GM23248 (cell line): Measurements from ENCODE around the gene NCAM2. TPM values are rescaled to one million over a fixed set of nuclear protein-coding genes. Genes with fewer than 3 reads are reported as not detected.
A peak's percentile ranks its signal among the peaks of the same experiment; 100 is the strongest.

Experiments
- DNase-seq: peaks from one replicate; pipeline ENCODE4 v3.0.0-alpha.2; 2015
- H2AFZ ChIP-seq: fragments of 200-600 bp; sonication (generic); 2 replicates; pipeline ENCODE4 v1.6.1; 2016; ENCODE audit warnings: antibody characterized with exemption
- H3F3A ChIP-seq: fragments of 200-600 bp; sonication (generic); 2 replicates; pipeline ENCODE4 v1.6.1; 2016; ENCODE audit warnings: mild to moderate bottlenecking, antibody characterized with exemption, mixed run types; ENCODE audit not compliant: insufficient read depth
- H3K27ac ChIP-seq: fragments of 200-600 bp; sonication (generic); 2 replicates; pipeline ENCODE4 v1.5.1; 2016; ENCODE audit warnings: mild to moderate bottlenecking
- H3K27me3 ChIP-seq: fragments of 200-600 bp; sonication (generic); replicated peaks from 2 replicates; pipeline ENCODE4 v1.6.1; 2016; ENCODE audit warnings: mild to moderate bottlenecking; ENCODE audit not compliant: insufficient read depth
- H3K36me3 ChIP-seq: fragments of 200-600 bp; sonication (generic); 2 replicates; pipeline ENCODE4 v1.6.1; 2016; ENCODE audit warnings: low read depth, mild to moderate bottlenecking
- H3K4me1 ChIP-seq: fragments of 200-600 bp; sonication (generic); 2 replicates; pipeline ENCODE4 v1.6.1; 2016; ENCODE audit warnings: mild to moderate bottlenecking; ENCODE audit not compliant: insufficient read depth
- H3K4me2 ChIP-seq: fragments of 200-600 bp; sonication (generic); one replicate; pipeline ENCODE4 v1.6.1; 2016; ENCODE audit warnings: mild to moderate bottlenecking; ENCODE audit not compliant: unreplicated experiment
- H3K4me3 ChIP-seq: fragments of 200-600 bp; sonication (generic); 2 replicates; pipeline ENCODE4 v1.5.1; 2016; ENCODE audit warnings: mild to moderate bottlenecking
- H3K79me2 ChIP-seq: fragments of 200-600 bp; sonication (generic); 2 replicates; pipeline ENCODE4 v1.6.1; 2016; ENCODE audit warnings: mild to moderate bottlenecking; ENCODE audit not compliant: insufficient read depth
- H3K9ac ChIP-seq: fragments of 200-600 bp; sonication (generic); 2 replicates; pipeline ENCODE4 v1.6.1; 2016; ENCODE audit warnings: mild to moderate bottlenecking
- H3K9me2 ChIP-seq: fragments of 200-600 bp; sonication (generic); 2 replicates; pipeline ENCODE4 v1.6.1; 2016; ENCODE audit warnings: mixed run types, mild to moderate bottlenecking, moderate library complexity; ENCODE audit not compliant: insufficient read depth
- H3K9me3 ChIP-seq: fragments of 200-600 bp; sonication (generic); one replicate; pipeline ENCODE4 v1.6.1; 2017; ENCODE audit warnings: low read depth
- H4K20me1 ChIP-seq: fragments of 200-600 bp; sonication (generic); 2 replicates; pipeline ENCODE4 v1.6.0; 2016; ENCODE audit not compliant: insufficient read depth
- EZH2 ChIP-seq: fragments of 200-600 bp; sonication (generic); IDR thresholded peaks from 2 replicates; pipeline ENCODE4 v1.6.1; 2018; ENCODE audit warnings: antibody characterized with exemption, mild to moderate bottlenecking; ENCODE audit not compliant: insufficient read depth, poor library complexity, severe bottlenecking
- EZH2phosphoT487 ChIP-seq: fragments of 200-600 bp; sonication (generic); IDR thresholded peaks from 2 replicates; pipeline ENCODE4 v1.6.1; 2018; ENCODE audit warnings: antibody characterized with exemption, moderate library complexity, mild to moderate bottlenecking, low read depth; ENCODE audit not compliant: insufficient read depth
- WGBS, 2 experiments: methylation state at CpG; one replicate each; pipeline ENCODE4 v1.1.6; 2015 to 2017; ENCODE audit warnings: low lambda C conversion rate in 2 of 2, low coverage in 1 of 2; ENCODE audit errors: missing lambda C conversion rate in 2 of 2; 5-methylcytosine and 5-hydroxymethylcytosine counted together
- in situ Hi-C: fragments of 300-500 bp; cut with MboI; formaldehyde crosslinking; loops from 2 replicates; pipeline ENCODE4 v1.15.0; 2020
- polyA plus RNA-seq: library from polyadenylated mRNA; unstranded; fragments of >200 nt; fragmentation: Nextera tagmentation; extraction: Ambion mirVana; gene quantifications from 2 replicates; pipeline ENCODE4 v1.2.1, GENCODE V29; 2016
- total RNA-seq: library from RNA; depleted of rRNA; stranded (reverse); fragments of >200 nt; shearing (Covaris generic); gene quantifications from 2 replicates; pipeline ENCODE4 v1.2.3, GENCODE V29; 2014

NCAM2 gene
- total and polyA plus RNA-seq, 2 experiments from 2014 or later, result 1.3 to 1.7 TPM

DNA sequence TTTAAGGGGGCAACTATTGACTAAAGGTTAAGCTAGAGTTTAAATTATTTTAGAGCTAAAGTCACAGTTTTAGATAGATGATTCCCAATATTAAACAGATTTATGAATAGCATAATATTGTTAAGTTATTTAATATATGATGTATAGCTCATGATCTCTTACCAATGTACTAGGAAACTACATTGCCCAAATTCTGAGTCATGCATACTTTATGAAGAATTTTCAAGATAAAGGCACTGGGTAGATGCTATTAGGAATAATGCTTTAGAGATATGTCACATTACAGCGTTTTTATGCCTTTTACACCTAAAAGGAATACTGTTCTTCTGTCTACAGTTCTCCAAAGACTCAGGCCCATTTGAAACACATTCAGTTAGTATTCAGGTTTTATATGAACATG lies 215.1 kb downstream of the NCAM2 start:
- H3K9me2 ChIP-seq, result no peaks in the 10 kb centered on the region; the same call in 1 of the 2 replicates
- no peaks in the 10 kb centered on the region for H3K27me3 ChIP-seq
- H3K36me3 ChIP-seq, result no peaks in the 10 kb centered on the region
- no peaks in the 10 kb centered on the region for H3F3A ChIP-seq
- H2AFZ ChIP-seq, result no peak overlapping the region
- 72 to 94% methylated on average over 1 of the region's 1 CpG for WGBS, 2 experiments
- no peaks in the 10 kb centered on the region for H4K20me1 ChIP-seq
- in situ Hi-C loops, result no loop called here
- H3K9me3 ChIP-seq, result no peaks in the 10 kb centered on the region
- no peak for TF ChIP-seq EZH2phosphoT487
- TF ChIP-seq EZH2, result no peak
- no peak overlapping the region for H3K27ac ChIP-seq
- peak; percentile 9 for DNase-seq
- no peaks in the 10 kb centered on the region; the same call in 1 of the 2 replicates for H3K4me1 ChIP-seq
- H3K79me2 ChIP-seq, result no peaks in the 10 kb centered on the region
- no peak overlapping the region for H3K4me2 ChIP-seq
- no peak overlapping the region for H3K4me3 ChIP-seq
- H3K9ac ChIP-seq, result no peak overlapping the region

GRCh38 chr21:21216047-21216446 lies 217.8 kb downstream of the NCAM2 start:
- Histone ChIP-seq H3K79me2 (no peaks in the 10 kb centered on the region), H3K4me2 (no peak overlapping the region), H3K9me2 (no peaks in the 10 kb centered on the region; the same call in 1 of the 2 replicates), H2AFZ (no peak overlapping the region), H3K9ac (no peak overlapping the region), H3K4me1 (no peaks in the 10 kb centered on the region; the same call in 1 of the 2 replicates), H4K20me1 (no peaks in the 10 kb centered on the region), H3K27ac (no peak overlapping the region), H3F3A (no peaks in the 10 kb centered on the region), H3K36me3 (no peaks in the 10 kb centered on the region), H3K9me3 (no peaks in the 10 kb centered on the region), H3K4me3 (no peak overlapping the region), H3K27me3 (no peaks in the 10 kb centered on the region)
- 12 to 16% methylated on average over 2 of the region's 2 CpGs for WGBS, 2 experiments
- DNase-seq, result no peak
- TF ChIP-seq EZH2phosphoT487, result no peak
- TF ChIP-seq EZH2, result no peak
- in situ Hi-C loops, result no loop called here

- no peak overlapping the region for H3K9ac ChIP-seq
- H2AFZ ChIP-seq, result no peak overlapping the region
- H3K27me3 ChIP-seq, result no peaks in the 10 kb centered on the region
- in situ Hi-C loops, result loop anchor here (25.0 kb wide), 1 partner anchor 1561 kb away; no protein-coding TSS in a partner anchor
- no peaks in the 10 kb centered on the region for H3F3A ChIP-seq
- H3K4me2 ChIP-seq, result no peak overlapping the region
- H3K27ac ChIP-seq, result no peak overlapping the region
- 5 to 7% methylated on average over 1 of the region's 1 CpG for WGBS, 2 experiments
- H3K4me1 ChIP-seq, result no peaks in the 10 kb centered on the region
- no peaks in the 10 kb centered on the region for H3K36me3 ChIP-seq
- H3K4me3 ChIP-seq, result no peak overlapping the region
- H3K9me3 ChIP-seq, result no peaks in the 10 kb centered on the region
- no peaks in the 10 kb centered on the region for H4K20me1 ChIP-seq
- H3K79me2 ChIP-seq, result no peaks in the 10 kb centered on the region
- TF ChIP-seq EZH2, result no peak
- TF ChIP-seq EZH2phosphoT487, result no peak
- no peak for DNase-seq
- no peaks in the 10 kb centered on the region for H3K9me2 ChIP-seq
Observed at GRCh38 chr21:21226472-21226871, 228.3 kb downstream of the NCAM2 start.

GRCh38 chr21:21230672-21231071 lies 232.5 kb downstream of the NCAM2 start:
- no peaks in the 10 kb centered on the region for H3K4me1 ChIP-seq
- no peaks in the 10 kb centered on the region for H3K79me2 ChIP-seq
- H3K4me3 ChIP-seq, result no peak overlapping the region
- in situ Hi-C loops, result loop anchor here (25.0 kb wide), 1 partner anchor 1557 kb away; no protein-coding TSS in a partner anchor
- no peak for TF ChIP-seq EZH2phosphoT487
- no peak for TF ChIP-seq EZH2
- no peak overlapping the region for H3K4me2 ChIP-seq
- H4K20me1 ChIP-seq, result no peaks in the 10 kb centered on the region
- no peak overlapping the region for H3K9ac ChIP-seq
- H3K9me3 ChIP-seq, result no peaks in the 10 kb centered on the region
- DNase-seq, result peak; percentile 15
- H3K36me3 ChIP-seq, result no peaks in the 10 kb centered on the region
- H3K27ac ChIP-seq, result no peak overlapping the region
- 62 to 65% methylated on average over 3 of the region's 3 CpGs for WGBS, 2 experiments
- no peaks in the 10 kb centered on the region for H3K27me3 ChIP-seq
- H3K9me2 ChIP-seq, result no peaks in the 10 kb centered on the region
- H3F3A ChIP-seq, result no peaks in the 10 kb centered on the region
- no peak overlapping the region for H2AFZ ChIP-seq
